ENCODE measurements around the gene PTH1R.

The PTH1R gene

DNA sequence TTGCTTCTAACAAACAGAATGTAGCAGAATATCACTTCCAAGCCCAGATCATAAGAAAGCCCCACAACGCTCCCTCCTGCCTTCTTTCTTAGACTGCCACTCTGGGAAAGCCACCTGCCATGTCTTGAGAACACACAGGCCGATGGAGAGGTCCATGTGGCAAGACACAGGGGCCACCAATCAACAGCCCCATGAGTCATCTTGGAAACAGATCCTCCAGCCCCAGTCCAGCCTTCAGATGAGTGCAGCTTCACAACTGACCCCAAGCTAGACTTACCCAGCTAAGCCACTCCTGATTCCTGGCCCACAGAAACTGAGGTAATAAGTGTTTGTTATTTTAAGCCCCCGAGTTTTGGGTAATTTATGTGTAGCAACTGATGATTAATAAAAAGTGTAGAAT, 39.7 kb downstream of the PTH1R start:
- DNase-seq = no peak

GRCh38 chr3:46918202-46918601, 40.7 kb downstream of the PTH1R start:
- DNase-seq = no peak

DNA sequence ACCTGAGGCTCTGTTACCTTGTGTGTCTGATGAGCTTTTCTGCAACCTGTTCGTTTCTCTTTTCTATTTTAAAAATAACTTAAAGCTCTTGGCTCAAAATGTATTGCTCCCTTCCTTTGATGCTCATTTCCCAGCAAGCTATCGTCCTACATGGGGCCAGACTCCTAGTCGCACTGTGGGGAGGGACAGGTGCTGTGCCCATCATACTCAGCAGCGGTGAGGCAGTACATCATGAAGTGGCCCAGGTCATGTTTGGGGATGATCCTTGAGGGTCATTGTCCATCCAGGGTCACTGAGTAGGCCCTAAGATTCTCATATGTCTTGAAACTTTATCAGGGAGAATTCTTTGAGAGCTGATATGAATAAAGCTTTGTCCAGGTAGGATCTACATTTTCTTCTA, 41.1 kb downstream of the PTH1R start:
- DNase-seq = no peak

GRCh38 chr3:46921041-46921440, 43.5 kb downstream of the PTH1R start:
- DNase-seq = no peak

DNA sequence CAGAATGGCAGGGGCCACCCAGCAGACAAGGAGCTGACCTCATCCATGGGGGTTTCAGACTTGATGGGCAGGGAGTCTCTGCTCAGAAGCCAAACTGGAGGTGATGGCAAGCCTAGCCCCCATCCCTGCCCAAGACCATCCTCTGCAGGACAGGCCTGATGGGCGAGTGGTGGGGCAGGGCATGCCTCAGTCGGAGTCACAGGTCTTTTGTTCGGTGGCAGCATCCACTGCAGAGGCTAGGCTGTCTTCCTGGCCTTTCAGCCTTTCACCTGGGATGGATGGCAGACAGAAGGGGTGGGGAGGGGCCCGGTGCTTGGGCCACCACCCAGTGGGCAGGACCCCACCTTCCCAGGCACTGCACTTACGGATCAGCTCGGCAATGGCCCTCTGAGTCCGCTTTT, 44.4 kb downstream of the PTH1R start:
- no peak for DNase-seq

- DNase-seq = no peak
Observed at GRCh38 chr3:46922426-46922825, 44.9 kb downstream of the PTH1R start.

DNA sequence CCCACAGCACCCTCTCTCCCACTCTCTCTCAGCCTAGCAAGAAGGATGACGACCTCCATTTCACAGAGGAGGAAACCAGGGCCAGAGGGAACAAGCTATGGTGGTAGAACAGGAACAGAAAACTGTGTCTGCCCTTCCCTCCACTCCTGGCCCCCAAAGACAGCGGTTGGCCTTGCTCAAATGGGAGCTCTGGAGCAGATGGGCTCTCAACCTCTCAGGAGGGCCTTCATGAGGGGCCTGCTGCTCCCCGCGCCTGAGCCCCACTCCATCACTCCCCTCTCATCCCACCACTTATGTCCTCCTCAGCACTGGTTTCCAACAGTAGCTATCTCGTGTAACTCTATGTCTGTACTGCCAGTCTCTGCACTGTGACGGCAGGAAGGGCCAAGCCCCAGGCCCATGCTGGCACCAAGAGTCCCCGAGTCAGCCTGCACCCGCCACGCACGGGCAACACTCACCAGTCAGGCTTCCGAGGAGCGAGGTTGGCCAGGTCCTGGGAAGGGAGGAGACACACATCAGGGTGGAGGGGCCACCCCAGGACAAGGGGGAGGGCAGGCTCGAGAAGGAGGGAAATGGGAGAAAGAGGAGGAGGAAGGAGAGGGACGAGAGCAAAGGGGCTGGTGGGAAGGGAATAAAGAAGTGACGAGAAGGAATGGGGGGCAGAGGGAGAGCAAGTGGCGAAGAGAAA, 45.5 kb downstream of the PTH1R start:
- no peak for DNase-seq

- no peak for DNase-seq
Observed at GRCh38 chr3:46923559-46924350, 46.2 kb downstream of the PTH1R start.

DNA sequence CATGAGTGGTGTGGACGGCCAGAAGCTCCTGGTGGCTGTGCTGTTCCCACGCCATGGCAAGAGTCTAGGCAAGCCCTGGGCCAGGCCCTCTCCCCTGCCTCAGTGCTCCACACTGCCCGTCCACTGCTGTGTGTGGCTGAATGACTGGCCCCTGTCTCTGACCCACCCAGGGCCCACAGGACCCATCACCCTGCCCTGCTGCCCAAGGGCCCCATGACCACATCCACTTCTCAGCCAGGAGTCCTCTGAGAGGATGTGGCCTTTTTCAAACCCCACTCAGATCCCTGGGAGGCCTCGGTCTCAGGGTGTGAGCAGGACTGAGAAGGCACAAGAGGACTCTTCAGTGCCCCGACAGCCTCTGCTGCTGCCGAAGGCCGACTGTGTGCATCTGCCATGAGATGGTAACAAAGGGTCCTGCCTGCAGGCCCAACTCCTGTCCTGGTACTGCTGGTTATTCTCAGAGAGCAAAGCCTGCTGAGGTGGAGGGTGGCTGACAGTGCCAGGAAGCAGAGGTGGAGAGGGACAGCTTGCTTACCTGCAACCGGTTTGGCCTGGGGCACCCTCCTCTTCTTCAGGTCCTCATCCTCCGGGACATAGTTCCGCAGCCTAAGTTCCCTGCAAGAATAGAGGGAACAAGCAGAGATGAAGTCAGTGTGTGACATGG, 47.5 kb downstream of the PTH1R start:
- no peak for DNase-seq

- DNase-seq = no peak
Observed at GRCh38 chr3:46925585-46925934, 48.0 kb downstream of the PTH1R start.

GRCh38 chr3:46926039-46926438, 48.5 kb downstream of the PTH1R start:
- DNase-seq = no peak

DNA sequence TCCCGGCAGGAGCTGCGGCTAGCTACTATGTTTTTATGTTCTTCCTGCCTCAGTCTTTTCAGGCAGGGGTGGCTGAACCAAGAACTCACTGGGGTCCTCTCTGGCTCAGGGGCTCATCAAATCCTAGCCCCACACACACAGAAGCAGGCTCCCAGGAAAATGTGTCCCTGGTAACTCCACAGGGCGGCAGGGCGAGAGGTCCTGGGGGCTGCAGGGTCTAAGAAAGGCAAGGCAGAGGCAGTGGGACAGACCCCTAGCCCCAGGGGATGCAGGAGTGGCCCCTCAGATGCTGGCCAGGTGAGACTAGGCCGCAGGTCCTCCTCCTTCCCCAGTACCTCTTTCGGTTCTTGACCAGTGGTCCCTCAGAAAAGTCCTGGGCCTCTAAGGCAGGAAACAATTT, 48.9 kb downstream of the PTH1R start:
- no peak for DNase-seq

- no peak for DNase-seq
Observed at GRCh38 chr3:46926871-46927717, 49.6 kb downstream of the PTH1R start.

GRCh38 chr3:46927718-46928073, 50.2 kb downstream of the PTH1R start:
- DNase-seq = no peak

DNA sequence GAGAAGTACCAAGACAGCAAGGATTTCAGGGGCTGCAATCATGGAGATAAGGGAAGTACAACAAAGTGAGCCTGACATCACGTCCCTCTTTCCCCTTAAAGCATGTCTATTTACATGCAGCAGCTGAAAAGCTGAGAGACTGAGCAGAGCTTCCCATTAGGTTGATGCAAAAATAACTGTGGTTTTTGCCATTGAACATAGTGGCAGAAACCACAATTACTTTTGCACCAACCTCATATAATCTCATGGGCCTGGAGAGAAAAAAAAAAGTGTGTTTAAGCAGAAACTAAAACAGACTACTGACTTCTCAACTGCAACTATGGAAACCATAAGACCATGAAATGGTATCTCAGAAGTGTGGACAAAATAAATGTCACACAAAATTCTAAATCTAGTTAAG, 50.8 kb downstream of the PTH1R start:
- no peak for DNase-seq

- no peak for DNase-seq
Observed at GRCh38 chr3:46929324-46929723, 51.8 kb downstream of the PTH1R start.

GRCh38 chr3:46930166-46930944, 52.8 kb downstream of the PTH1R start:
- DNase-seq = no peak

DNA sequence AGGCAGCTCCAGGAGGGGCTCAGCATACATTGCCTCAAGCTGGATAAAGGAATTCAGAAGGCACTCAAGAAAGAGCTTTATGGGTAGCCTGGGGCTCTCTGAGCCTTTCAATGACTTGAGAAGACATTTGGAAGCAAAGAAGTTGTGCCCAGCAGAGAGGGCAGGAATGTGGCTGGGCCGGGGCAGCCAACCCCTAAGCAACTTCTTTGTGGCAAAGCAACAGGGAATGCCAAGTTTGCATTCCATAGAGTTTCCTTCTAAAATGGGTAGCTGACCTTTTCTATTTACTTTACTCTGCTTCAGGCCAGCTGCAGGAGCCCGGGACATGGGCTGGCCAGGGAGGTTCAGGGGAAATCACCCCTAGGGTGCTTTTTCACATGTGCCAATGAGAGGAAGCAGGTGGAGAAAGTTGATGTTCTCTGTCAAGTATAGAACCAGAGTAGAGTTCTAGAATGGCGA, 53.5 kb downstream of the PTH1R start:
- DNase-seq = no peak

DNA sequence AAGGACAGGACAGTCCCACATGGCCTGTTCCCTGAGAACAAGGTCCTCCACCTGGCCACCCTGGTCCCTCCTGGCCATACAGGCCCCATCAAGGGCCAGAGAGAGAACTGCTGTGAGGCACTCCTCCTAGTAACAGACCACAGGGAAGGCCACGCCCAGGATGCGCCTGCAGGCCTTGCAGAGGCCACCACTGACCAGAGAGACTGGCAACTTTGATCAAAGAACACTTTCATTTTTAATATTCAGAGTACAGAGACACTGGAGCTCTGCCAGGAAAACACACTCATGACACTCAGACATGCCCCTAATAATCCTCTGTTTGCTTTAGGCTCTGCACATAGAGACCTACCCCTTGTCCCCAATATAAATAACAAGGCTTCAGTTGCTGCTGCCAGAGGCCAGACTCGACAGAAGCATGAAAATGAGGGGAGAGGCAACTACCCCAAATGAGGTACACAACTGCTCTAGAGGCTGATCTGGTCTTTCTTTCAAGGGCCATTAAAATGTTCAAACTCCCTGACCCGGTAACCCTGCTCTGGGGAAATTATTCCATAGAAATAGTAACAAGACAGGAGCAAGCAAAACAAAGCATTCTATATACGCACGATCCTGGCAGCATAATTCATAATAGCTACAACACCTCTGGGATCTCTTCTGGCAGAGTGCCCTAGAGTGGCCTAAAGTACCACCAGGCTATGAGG, 54.3 kb downstream of the PTH1R start:
- DNase-seq = no peak

DNA sequence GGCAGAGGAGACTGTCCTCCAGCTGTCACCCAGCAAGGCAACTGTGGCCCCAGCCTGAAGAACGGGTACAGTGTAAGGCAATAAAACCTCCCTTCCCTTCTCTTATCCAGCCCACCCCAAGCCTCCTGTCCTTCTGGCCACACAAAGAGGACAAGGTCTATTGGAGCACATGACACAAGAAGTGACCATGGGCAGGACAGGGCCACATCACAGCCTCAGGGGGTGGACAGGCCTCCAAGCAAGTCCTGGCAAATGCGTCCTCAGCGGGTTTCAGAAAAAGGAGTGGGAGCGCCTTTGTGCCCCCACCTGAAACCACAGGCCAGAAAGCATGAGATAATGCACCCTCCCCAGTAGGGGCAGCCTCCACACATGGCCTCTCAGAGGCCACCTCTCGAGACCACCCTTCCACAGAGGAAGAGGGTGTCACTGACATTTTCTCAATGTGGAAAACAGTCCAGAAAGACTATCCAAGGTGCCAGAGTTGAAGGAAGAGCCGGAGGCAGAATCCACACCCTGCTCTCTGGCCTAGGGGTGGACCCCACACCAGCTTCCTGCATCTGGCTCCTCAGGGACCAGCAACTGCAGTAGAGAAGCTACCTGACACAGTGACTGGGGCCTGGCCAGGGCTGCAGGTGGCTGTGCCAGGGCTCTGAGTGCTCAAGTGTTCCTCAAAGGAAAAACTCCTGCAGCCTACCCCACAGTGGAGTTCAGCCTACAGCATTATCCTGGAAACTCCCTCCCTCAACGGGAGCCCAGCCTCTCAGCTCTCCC, 55.1 kb downstream of the PTH1R start:
- no peak for DNase-seq

DNA sequence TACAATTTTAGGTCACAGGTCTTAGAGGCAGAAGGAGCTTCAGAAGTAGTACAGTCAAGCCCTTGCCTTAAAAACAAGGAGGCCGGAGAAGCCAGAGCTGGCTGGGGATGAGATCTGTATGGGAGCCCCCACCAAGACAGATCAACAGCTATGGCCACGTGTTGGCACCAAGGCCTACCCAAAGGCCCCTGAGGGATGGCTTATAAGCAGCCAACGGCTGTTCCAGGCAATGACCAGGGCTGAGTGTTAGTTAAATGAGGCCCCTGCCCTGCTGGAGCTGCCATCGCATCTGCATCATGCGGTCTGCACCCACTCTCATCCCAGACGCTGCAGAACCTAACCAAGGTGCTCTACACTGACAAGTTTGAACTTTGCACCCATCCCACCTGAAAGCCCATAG, 55.7 kb downstream of the PTH1R start:
- no peak for DNase-seq

All from NCI-H187 treated with DMSO at 0.1 percent for 48 hours (cell line).